DND-41 (cell line): ENCODE measurements around the gene RPS27L.
A peak's percentile ranks its signal among the peaks of the same experiment; 100 is the strongest.

Source experiments
- ATAC-seq: fragments of 200-7000 bp; cut with Tn5 transposase; 3 replicates; pipeline ENCODE4 v1.9.1; 2021; ENCODE audit warnings: low read depth; ENCODE audit not compliant: insufficient read depth
- DNase-seq: peaks from one replicate; pipeline ENCODE4 v3.0.0-alpha.2; 2020
- H2AFZ ChIP-seq: 2 replicates; pipeline ENCODE4 v1.6.0; 2012; ENCODE audit warnings: low read depth, low read length
- H3K27ac ChIP-seq: 2 replicates; pipeline ENCODE4 v1.5.1; 2012; ENCODE audit warnings: low read length, inconsistent platforms
- H3K27me3 ChIP-seq: fragments of 200-600 bp; sonication (generic); 2 replicates; pipeline ENCODE4 v1.6.0; 2012; ENCODE audit warnings: low read length, mild to moderate bottlenecking, inconsistent platforms; ENCODE audit not compliant: insufficient read depth, poor library complexity
- H3K36me3 ChIP-seq: 2 replicates; pipeline ENCODE4 v1.5.1; 2012; ENCODE audit warnings: low read length, inconsistent platforms; ENCODE audit not compliant: insufficient read depth
- H3K4me1 ChIP-seq: 2 replicates; pipeline ENCODE4 v1.5.1; 2012; ENCODE audit warnings: mild to moderate bottlenecking, low read length; ENCODE audit not compliant: insufficient read depth
- H3K4me2 ChIP-seq: 2 replicates; pipeline ENCODE4 v1.6.0; 2012; ENCODE audit warnings: mild to moderate bottlenecking, moderate library complexity, low read length, inconsistent platforms; ENCODE audit not compliant: insufficient read depth
- H3K4me3 ChIP-seq, 2 experiments: fragments of 200-600 bp in 1 of 2; shearing (Covaris generic) in 1 of 2; 2 replicates each; pipeline ENCODE4 v1.5.1; 2012 to 2016; ENCODE audit warnings: inconsistent platforms in 2 of 2, low read length in 2 of 2, mild to moderate bottlenecking in 2 of 2, low read depth in 1 of 2, moderate library complexity in 1 of 2
- H3K79me2 ChIP-seq: 2 replicates; pipeline ENCODE4 v1.6.0; 2012; ENCODE audit warnings: low read length, inconsistent platforms; ENCODE audit not compliant: insufficient read depth
- H3K9ac ChIP-seq: 2 replicates; pipeline ENCODE4 v1.6.0; 2012; ENCODE audit warnings: low read depth, mild to moderate bottlenecking, inconsistent platforms, low read length, moderate library complexity
- H3K9me3 ChIP-seq: 2 replicates; pipeline ENCODE4 v1.5.1; 2012; ENCODE audit warnings: low read length, moderate library complexity, mild to moderate bottlenecking, inconsistent platforms; ENCODE audit not compliant: insufficient read depth, severe bottlenecking
- H4K20me1 ChIP-seq: 2 replicates; pipeline ENCODE4 v1.6.0; 2012; ENCODE audit warnings: low read length; ENCODE audit not compliant: insufficient read depth
- CTCF ChIP-seq: IDR thresholded peaks from 2 replicates; pipeline ENCODE4 v1.5.1; 2012; ENCODE audit warnings: borderline replicate concordance, low read length, moderate library complexity, mild to moderate bottlenecking; ENCODE audit not compliant: poor library complexity, severe bottlenecking; ENCODE audit errors: extremely low read depth
- EZH2 ChIP-seq: IDR thresholded peaks from 3 replicates; pipeline ENCODE4 v1.6.1; 2012; ENCODE audit warnings: borderline replicate concordance, low read depth, mild to moderate bottlenecking, moderate library complexity, low read length, inconsistent platforms; ENCODE audit not compliant: severe bottlenecking

Gene RPS27L

GRCh38 chr15:63190769-63191649 lies 33.7 kb upstream of the RPS27L start:
- DNase-seq (no peak), ATAC-seq (no peak)
- Histone ChIP-seq H3K9me3 (no peaks in the 10 kb centered on the region), H3K27ac (peak overlapping the region; percentile 93), H3K27me3 (no peaks in the 10 kb centered on the region), H3K9ac (peak overlapping the region; percentile 63), H3K36me3 (no peaks in the 10 kb centered on the region), H3K4me3 (peak overlapping the region; percentile 87 to 96; a peak in 3 of 4 replicates), H3K4me2 (peak overlapping the region; percentile 97), H3K4me1 (peaks cover 70% of the 10 kb centered on the region), H3K79me2 (peaks cover 61% of the 10 kb centered on the region), H2AFZ (no peak overlapping the region), H4K20me1 (0 out of 2 replicates have a peak, but pooled peaks cover 3% of the 10 kb centered on the region)
- TF ChIP-seq EZH2 (no peak), CTCF (no peak)

DNA sequence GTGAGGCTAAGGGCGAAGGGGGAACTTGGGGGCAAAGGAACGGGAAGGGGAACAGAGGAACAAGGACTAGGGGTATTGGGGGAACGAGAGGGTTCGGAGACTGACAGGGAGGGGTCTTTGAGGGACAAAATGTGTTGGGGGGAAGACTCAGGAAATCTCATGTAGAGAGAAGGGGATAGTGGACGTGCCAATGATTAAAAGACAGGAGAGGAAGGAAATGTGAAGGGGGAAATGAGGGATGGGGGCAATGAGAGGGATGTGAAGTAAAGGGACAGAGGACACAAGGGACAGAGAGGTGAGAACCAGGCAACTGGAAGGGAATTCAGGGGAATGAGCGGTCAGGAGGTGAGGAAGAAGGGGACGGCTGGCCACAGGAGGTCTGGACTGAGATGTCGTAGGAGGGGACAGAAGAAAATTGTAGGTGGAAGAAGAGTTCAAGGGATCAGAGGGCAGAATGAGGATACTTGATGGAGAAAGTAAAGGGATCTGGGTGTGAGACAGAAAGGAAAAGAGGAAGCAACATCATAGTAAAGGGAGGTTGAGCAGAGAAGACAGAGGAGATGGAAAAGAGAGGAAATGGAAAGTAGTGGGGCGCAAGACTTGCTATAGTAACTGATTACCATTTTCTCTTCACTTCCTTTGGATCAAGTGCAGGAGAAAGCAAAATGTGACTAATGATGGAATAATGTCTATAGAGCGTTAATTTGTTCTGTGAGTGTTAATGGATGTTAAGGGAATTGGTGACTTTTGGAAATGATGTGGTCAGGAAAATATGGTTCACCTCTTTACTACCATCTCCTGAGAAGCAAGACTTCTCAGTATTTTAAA lies 32.9 kb upstream of the RPS27L start:
- TF ChIP-seq CTCF (no peak), EZH2 (no peak)
- Histone ChIP-seq H3K4me3 (peak overlapping the region; percentile 87 to 96), H3K27ac (peak overlapping the region; percentile 93), H3K9ac (peak overlapping the region; percentile 63), H3K9me3 (no peaks in the 10 kb centered on the region), H3K4me1 (peaks cover 61% of the 10 kb centered on the region), H3K79me2 (peaks cover 53% of the 10 kb centered on the region), H3K4me2 (peak overlapping the region; percentile 97), H4K20me1 (0 out of 2 replicates have a peak, but pooled peaks cover 3% of the 10 kb centered on the region), H2AFZ (peak overlapping the region; percentile 87), H3K36me3 (no peaks in the 10 kb centered on the region), H3K27me3 (no peaks in the 10 kb centered on the region)
- no peak for ATAC-seq
- no peak for DNase-seq

DNA sequence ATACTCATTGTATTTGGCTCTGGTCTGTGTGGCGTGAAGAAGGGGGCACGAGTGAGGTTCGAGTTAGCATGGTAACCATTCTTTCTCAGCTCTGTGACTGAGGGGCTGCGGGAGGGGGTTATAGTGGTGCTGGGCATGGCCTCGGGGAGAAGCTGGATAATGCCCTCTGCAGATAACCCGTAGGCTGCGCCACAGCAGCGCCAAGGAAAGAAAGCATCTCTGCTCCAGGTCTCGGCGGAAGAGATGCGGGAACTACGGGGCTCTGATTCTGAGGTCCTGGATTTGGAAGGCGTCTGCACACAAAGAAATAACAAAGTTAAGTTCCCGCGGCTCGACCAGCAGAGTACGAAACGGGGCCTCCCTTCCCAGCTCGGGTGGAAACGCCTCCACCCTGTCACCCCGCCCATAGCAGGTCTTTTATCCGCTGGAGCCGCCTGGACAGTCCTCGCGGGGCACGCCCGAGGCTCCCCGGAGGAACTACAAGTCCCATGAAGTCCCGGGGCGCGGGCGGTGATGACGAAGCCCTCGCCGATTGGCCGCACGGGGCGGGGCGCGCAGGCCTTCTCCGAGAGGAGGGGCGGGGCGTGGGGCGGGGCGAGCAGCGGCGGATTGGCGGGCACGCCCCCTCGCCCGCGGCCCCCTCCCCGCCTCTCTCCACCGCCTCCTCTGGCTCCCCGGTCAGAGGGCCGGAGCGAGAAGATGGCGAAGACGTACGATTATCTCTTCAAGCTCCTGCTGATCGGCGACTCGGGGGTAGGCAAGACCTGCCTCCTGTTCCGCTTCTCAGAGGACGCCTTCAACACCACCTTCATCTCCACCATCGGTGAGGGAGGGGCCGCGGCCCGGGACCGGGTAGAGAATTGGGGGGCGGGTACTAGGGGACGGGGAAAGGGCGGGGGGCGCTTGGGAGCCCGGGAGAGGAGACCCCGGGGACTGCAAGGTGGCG lies 31.9 kb upstream of the RPS27L start, which contains the start of gene RAB8B:
TSS of gene RAB8B (plus strand) at position 681 of the 946 bp plus-strand sequence. CDS start at position 700, 19 bp downstream.
- Histone ChIP-seq H3K4me1 (peaks cover 52% of the 10 kb centered on the region), H3K36me3 (no peaks in the 10 kb centered on the region), H3K27ac (peak within 1 kb of the TSS; percentile 93), H3K27me3 (no peaks in the 10 kb centered on the region), H3K9ac (peak within 1 kb of the TSS; percentile 63), H2AFZ (peak within 1 kb of the TSS; percentile 87), H3K79me2 (peaks cover 43% of the 10 kb centered on the region), H3K4me3 (peak within 1 kb of the TSS; percentile 87 to 96), H3K4me2 (peak within 1 kb of the TSS; percentile 97), H4K20me1 (0 out of 2 replicates have a peak, but pooled peaks cover 1% of the 10 kb centered on the region), H3K9me3 (no peaks in the 10 kb centered on the region)
- ATAC-seq (peak; percentile 80), DNase-seq (peak; percentile 94)
- TF ChIP-seq EZH2 (no peak), CTCF (peak; percentile 25)
